PC-9 (cell line): ENCODE measurements around the gene COL21A1. TPM values are rescaled to one million over a fixed set of nuclear protein-coding genes. Genes with fewer than 3 reads are reported as not detected.

ENCODE experiments used
- BruUV-seq: library from RNA; stranded (reverse); fragments of 400-500 nt; replicated peaks from 2 replicates; lab custom pipeline; 2021; lab: Mats Ljungman, UMichigan
- CTCF ChIA-PET: fragments of 300-600 bp; sonication (Branson Sonifier 250); formaldehyde crosslinking; loops from one replicate; lab custom pipeline; 2022; ENCODE audit warnings: antibody characterized with exemption; lab: Charles Lee
- POLR2A ChIA-PET: fragments of 300-600 bp; sonication (Branson Sonifier 250); formaldehyde crosslinking; loops from one replicate; lab custom pipeline; 2022; ENCODE audit warnings: antibody characterized with exemption; ENCODE audit not compliant: unreplicated experiment; lab: Charles Lee
- DNase-seq, 2 experiments: peaks; one replicate each; pipeline versions ENCODE4 v3.0.0 to v3.0.0-alpha.2; 2015 to 2022; ENCODE audit warnings: mixed read lengths in 1 of 2
- H2AFZ ChIP-seq: fragments of 200-600 bp; sonication (generic); 2 replicates; pipeline ENCODE4 v1.8.1; 2017; ENCODE audit warnings: antibody characterized with exemption
- H3F3A ChIP-seq: fragments of 200-600 bp; sonication (generic); 2 replicates; pipeline ENCODE4 v1.8.1; 2017; ENCODE audit warnings: antibody characterized with exemption, mild to moderate bottlenecking, low read depth; ENCODE audit not compliant: insufficient read depth
- H3K27ac ChIP-seq: fragments of 200-600 bp; sonication (generic); 2 replicates; pipeline ENCODE4 v1.6.1; 2016; ENCODE audit warnings: mixed run types
- H3K27me3 ChIP-seq: fragments of 200-600 bp; sonication (generic); 2 replicates; pipeline ENCODE4 v1.6.1; 2016; ENCODE audit warnings: low read depth, mixed run types; ENCODE audit not compliant: insufficient read depth
- H3K36me3 ChIP-seq: fragments of 200-600 bp; sonication (generic); 2 replicates; pipeline ENCODE4 v1.6.1; 2016; ENCODE audit warnings: low read depth, mixed run types
- H3K4me1 ChIP-seq: fragments of 200-600 bp; sonication (generic); replicated peaks from 2 replicates; pipeline ENCODE4 v1.6.1; 2016; ENCODE audit warnings: mixed run types; ENCODE audit not compliant: insufficient read depth
- H3K4me2 ChIP-seq: fragments of 200-600 bp; sonication (generic); 2 replicates; pipeline ENCODE4 v1.6.1; 2017; ENCODE audit warnings: mixed run types
- H3K4me3 ChIP-seq: fragments of 200-600 bp; sonication (generic); 2 replicates; pipeline ENCODE4 v1.6.1; 2016; ENCODE audit warnings: mixed run types
- H3K79me2 ChIP-seq: fragments of 200-600 bp; sonication (generic); 2 replicates; pipeline ENCODE4 v1.6.1; 2017; ENCODE audit warnings: low read depth, mixed run types
- H3K9me2 ChIP-seq: fragments of 200-600 bp; sonication (generic); 2 replicates; pipeline ENCODE4 v1.8.1; 2017; ENCODE audit warnings: mild to moderate bottlenecking; ENCODE audit not compliant: insufficient read depth
- H3K9me3 ChIP-seq: fragments of 200-600 bp; sonication (generic); 2 replicates; pipeline ENCODE4 v1.8.1; 2016; ENCODE audit warnings: low read depth; ENCODE audit not compliant: insufficient read depth
- H4K20me1 ChIP-seq: fragments of 200-600 bp; sonication (generic); 2 replicates; pipeline ENCODE4 v1.8.1; 2017; ENCODE audit not compliant: insufficient read depth
- EZH2 ChIP-seq: fragments of 200-600 bp; sonication (generic); IDR thresholded peaks from 2 replicates; pipeline ENCODE4 v1.8.0; 2017; ENCODE audit warnings: antibody characterized with exemption, low read depth
- intact Hi-C: fragments of 100-400 bp; cut with micrococcal nuclease; formaldehyde crosslinking; loops from one replicate; pipeline ENCODE4 v1.10.0; 2022; ENCODE audit not compliant: unreplicated experiment
- total RNA-seq: library from RNA; stranded (reverse); gene quantifications from 2 replicates; pipeline ENCODE4 v1.2.3, GENCODE V29; 2021
- TF ChIP-seq, protein P1 (sequence below): fragments of 200-600 bp; sonication (generic); conservative IDR thresholded peaks from 2 replicates; pipeline ENCODE4 v1.6.1; 2017; ENCODE audit warnings: mixed run types, antibody characterized with exemption, mild to moderate bottlenecking, moderate library complexity

The COL21A1 gene
- total RNA-seq, 1 experiment from 2014 or later, result not detected

DNA sequence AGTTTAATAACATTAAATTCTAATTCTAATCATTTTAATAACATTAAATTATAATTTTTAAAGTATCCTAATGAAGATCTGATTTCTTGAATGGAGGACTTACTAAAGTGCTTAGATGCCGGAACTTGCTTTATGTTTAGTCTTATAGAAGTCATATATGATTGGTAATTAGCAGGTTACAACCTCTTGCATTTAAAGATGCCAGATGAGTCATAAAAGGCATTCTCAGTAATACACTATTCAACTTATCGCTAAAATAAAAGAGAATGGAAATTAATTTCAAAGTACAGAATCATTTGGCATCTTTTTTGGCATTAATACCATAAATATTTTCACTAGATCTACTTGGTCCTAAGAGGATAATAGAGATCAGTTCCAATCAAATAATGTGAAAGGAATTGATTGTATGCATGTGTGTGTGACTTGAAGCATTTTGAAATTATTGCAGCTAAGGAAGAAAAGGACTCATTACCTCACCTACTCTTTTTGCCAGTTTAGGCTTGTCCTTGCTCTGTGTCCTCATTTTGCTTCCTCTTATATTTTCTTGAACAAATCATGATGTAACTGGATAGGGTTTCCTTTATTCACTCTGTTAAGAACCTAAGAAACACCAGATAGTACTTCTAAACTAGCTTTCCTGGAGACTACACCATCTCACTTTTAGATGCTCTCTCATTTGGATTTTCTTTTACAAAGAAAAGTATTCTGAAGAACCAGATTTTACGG, 2.7 kb downstream of the COL21A1 start:
- POLR2A ChIA-PET, result no interaction called here
- no TSS peak for BruUV-seq

DNA sequence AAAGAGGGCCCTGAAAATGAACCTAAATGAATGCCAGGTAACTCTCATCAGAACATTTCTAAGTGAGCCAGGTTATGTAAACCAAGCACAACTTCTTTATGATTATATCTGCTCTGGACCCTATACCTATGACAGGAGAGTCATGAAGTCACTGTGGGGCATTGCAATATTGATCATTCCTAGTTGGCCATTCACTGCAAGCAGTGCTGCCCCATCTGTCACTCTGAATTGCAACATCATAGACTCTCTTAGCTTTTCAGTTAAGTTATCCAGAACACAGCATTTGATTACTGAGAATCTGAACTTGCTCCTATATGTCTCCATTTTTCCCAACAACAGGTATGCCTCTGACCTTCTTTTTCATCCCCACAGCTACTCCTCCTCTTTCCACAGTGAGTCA, 3.3 kb downstream of the COL21A1 start:
- Histone ChIP-seq H3K27me3 (peaks cover 11% of the 10 kb centered on the region), H2AFZ (no peak overlapping the region), H3K27ac (no peak overlapping the region), H3K36me3 (no peaks in the 10 kb centered on the region), H3K9me3 (no peaks in the 10 kb centered on the region), H3K4me1 (no peaks in the 10 kb centered on the region), H3K79me2 (no peaks in the 10 kb centered on the region), H4K20me1 (no peaks in the 10 kb centered on the region; the same call in 1 of the 2 replicates), H3K4me3 (no peak overlapping the region), H3K4me2 (no peak overlapping the region), H3K9me2 (no peaks in the 10 kb centered on the region), H3F3A (no peaks in the 10 kb centered on the region)
- ChIA-PET CTCF (no interaction called here), POLR2A (no interaction called here)
- TF ChIP-seq EZH2, result no peak
- intact Hi-C loops, result loop anchor here (10.0 kb wide), 1 partner anchor 139 kb away; no protein-coding TSS in a partner anchor
- DNase-seq, result no peak
- no TSS peak for BruUV-seq

More for the DNA sequence above, 2.7 kb downstream of the COL21A1 start:
- no peak overlapping the region for H2AFZ ChIP-seq
- peaks cover 11% of the 10 kb centered on the region for H3K27me3 ChIP-seq
- H3K36me3 ChIP-seq, result no peaks in the 10 kb centered on the region
- intact Hi-C loops, result loop anchor here (10.0 kb wide), 1 partner anchor 140 kb away; no protein-coding TSS in a partner anchor
- no peak overlapping the region for H3K27ac ChIP-seq
- no peaks in the 10 kb centered on the region for H3K79me2 ChIP-seq
- H4K20me1 ChIP-seq, result no peaks in the 10 kb centered on the region; the same call in 1 of the 2 replicates
- no peaks in the 10 kb centered on the region for H3K4me1 ChIP-seq
- CTCF ChIA-PET, result no interaction called here
- TF ChIP-seq EZH2, result no peak
- TF ChIP-seq, protein P1, sequence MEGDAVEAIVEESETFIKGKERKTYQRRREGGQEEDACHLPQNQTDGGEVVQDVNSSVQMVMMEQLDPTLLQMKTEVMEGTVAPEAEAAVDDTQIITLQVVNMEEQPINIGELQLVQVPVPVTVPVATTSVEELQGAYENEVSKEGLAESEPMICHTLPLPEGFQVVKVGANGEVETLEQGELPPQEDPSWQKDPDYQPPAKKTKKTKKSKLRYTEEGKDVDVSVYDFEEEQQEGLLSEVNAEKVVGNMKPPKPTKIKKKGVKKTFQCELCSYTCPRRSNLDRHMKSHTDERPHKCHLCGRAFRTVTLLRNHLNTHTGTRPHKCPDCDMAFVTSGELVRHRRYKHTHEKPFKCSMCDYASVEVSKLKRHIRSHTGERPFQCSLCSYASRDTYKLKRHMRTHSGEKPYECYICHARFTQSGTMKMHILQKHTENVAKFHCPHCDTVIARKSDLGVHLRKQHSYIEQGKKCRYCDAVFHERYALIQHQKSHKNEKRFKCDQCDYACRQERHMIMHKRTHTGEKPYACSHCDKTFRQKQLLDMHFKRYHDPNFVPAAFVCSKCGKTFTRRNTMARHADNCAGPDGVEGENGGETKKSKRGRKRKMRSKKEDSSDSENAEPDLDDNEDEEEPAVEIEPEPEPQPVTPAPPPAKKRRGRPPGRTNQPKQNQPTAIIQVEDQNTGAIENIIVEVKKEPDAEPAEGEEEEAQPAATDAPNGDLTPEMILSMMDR, result no peak
- no peak for DNase-seq
- no peaks in the 10 kb centered on the region for H3F3A ChIP-seq
- H3K9me3 ChIP-seq, result no peaks in the 10 kb centered on the region
- no peak overlapping the region for H3K4me2 ChIP-seq
- no peaks in the 10 kb centered on the region for H3K9me2 ChIP-seq
- H3K4me3 ChIP-seq, result no peak overlapping the region

GRCh38 chr6:56243518-56244070, 3.8 kb downstream of the COL21A1 start:
- TF ChIP-seq, protein P1, result no peak
- no peak for TF ChIP-seq EZH2

More at GRCh38 chr6:56243518-56244070, 3.8 kb downstream of the COL21A1 start:
- Histone ChIP-seq H3K9me2 (no peaks in the 10 kb centered on the region), H4K20me1 (no peaks in the 10 kb centered on the region; the same call in 1 of the 2 replicates), H3K4me1 (no peaks in the 10 kb centered on the region), H3K27ac (no peak overlapping the region), H3K4me2 (no peak overlapping the region), H3K4me3 (no peak overlapping the region), H3K36me3 (no peaks in the 10 kb centered on the region), H2AFZ (no peak overlapping the region), H3F3A (no peaks in the 10 kb centered on the region), H3K79me2 (no peaks in the 10 kb centered on the region), H3K27me3 (peaks cover 11% of the 10 kb centered on the region), H3K9me3 (no peaks in the 10 kb centered on the region)
- DNase-seq, result no peak
- BruUV-seq, result no TSS peak
- intact Hi-C loops, result loop anchor here (10.0 kb wide), 1 partner anchor 139 kb away; no protein-coding TSS in a partner anchor
- POLR2A ChIA-PET, result interaction anchor here (0.6 kb wide), 1 partner anchor 1786 kb away, joined by 4 read pairs; no protein-coding TSS in a partner anchor
- CTCF ChIA-PET, result no interaction called here
